GM21786 (cell line): Measurements from ENCODE around the gene DPAGT1.
"Not testable (repeated sequence)": the region's sequence is repeated elsewhere in the genome, so short reads cannot be mapped to it uniquely, and the experiment has no call there.

Experiments used
- ATAC-seq: cut with Tn5 transposase; IDR thresholded peaks from one replicate; pipeline ENCODE4 v1.9.1; 2021; ENCODE audit not compliant: unreplicated experiment

DPAGT1 gene

GRCh38 chr11:119059128-119059527, 42.5 kb downstream of the DPAGT1 start:
- ATAC-seq: not testable (repeated sequence)

- ATAC-seq: peak; percentile 88
These were observed 44.5 kb downstream of the DPAGT1 start, which contains the start of gene HYOU1 for GRCh38 chr11:119057000-119057769. Gene HYOU1, minus strand, starts transcription at chr11:119057205. Its CDS starts 1,045 bp downstream, at chr11:119056160.

GRCh38 chr11:119056421-119056999, 45.1 kb downstream of the DPAGT1 start:
- ATAC-seq: peak; percentile 1

- no peak for ATAC-seq
These were observed 45.8 kb downstream of the DPAGT1 start for GRCh38 chr11:119055901-119056300.

- no peak for ATAC-seq
These were observed 47.2 kb downstream of the DPAGT1 start for GRCh38 chr11:119054418-119054817.

GRCh38 chr11:119052163-119052814, 49.4 kb downstream of the DPAGT1 start:
- no peak for ATAC-seq

- peak; percentile 68 for ATAC-seq
These were observed 50.1 kb downstream of the DPAGT1 start for GRCh38 chr11:119051440-119052162.

- ATAC-seq: no peak
These were observed 52.6 kb downstream of the DPAGT1 start for GRCh38 chr11:119049081-119049480.

- no peak for ATAC-seq
These were observed 53.0 kb downstream of the DPAGT1 start for GRCh38 chr11:119048644-119049043.

- ATAC-seq: no peak
These were observed 54.4 kb downstream of the DPAGT1 start for GRCh38 chr11:119047205-119047604.
